ENCODE data around the gene ASPM. TPM values are rescaled to one million over a fixed set of nuclear protein-coding genes. Genes with fewer than 3 reads are reported as not detected.

Gene ASPM
- total RNA-seq, 1 donor from 2014 or later, result 8.9 TPM

DNA sequence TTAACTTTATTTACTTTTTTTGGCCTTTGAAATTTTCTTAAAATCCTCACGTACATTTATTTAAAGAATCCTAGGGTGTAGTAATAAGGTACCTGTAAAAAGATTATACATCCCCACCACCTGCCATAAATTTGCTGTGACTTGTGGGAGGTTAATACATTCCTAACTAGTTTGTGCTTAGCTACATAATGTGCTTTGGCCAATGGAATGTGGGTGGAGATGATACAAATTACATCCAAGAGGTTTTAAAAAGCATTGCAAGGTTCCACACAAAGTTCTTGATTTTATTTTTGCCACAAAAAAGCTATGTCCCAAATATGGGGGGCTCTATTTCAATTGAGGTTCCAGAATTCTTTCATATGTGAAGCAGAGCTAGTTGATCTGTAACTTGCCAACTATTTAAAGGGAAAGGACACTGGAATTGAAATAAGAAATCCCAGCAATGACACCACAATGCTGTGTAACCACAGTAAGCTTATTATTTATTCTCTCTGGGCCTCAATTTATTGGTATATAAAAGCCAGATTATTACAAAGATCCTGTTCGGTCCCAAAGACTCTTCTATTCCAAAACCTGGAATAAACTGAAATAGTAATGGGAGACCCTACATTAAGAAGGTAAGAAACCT lies 15.7 kb downstream of the ASPM start:
- H3K36me3 Mint-ChIP-seq (ENCODE audit: unreplicated experiment), result peaks cover 2% of the 10 kb centered on the region
- H3K27ac Mint-ChIP-seq (ENCODE audit: unreplicated experiment), result peak overlapping the region; percentile 68
- no peaks in the 10 kb centered on the region for H3K9me3 Mint-ChIP-seq (ENCODE audit: unreplicated experiment)
- H3K4me3 Mint-ChIP-seq (ENCODE audit: unreplicated experiment), result no peak overlapping the region
- no peak for TF ChIP-seq CTCF (IDR thresholded peaks at IDR 0.05)
- DNase-seq (ENCODE audit: extremely low spot score, unreplicated experiment), result no peak
- H3K4me1 Mint-ChIP-seq (ENCODE audit: unreplicated experiment), result peaks cover 32% of the 10 kb centered on the region
- H3K27me3 Mint-ChIP-seq (ENCODE audit: unreplicated experiment), result no peaks in the 10 kb centered on the region

DNA sequence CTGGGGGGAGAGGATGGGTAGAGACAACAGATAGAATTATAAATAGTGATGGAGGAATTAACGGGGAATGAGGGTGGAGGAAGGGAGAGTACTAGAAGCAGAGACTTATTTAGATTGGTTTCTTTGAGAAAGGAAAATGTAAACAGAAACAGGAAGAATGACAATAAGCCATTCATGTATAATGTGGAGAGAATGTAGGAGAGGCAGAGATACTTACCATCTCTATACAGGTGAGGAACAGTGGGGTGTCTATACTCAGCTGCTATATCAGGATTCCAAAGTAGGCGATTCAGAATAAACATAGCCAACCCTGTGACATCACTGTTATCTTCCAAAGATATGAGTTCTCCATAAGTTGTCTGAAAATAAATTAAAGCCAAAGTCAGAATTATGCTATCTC lies 16.8 kb downstream of the ASPM start:
- Mint-ChIP-seq H3K9me3 (ENCODE audit: unreplicated experiment) (no peaks in the 10 kb centered on the region), H3K36me3 (ENCODE audit: unreplicated experiment) (peaks cover 2% of the 10 kb centered on the region), H3K27me3 (ENCODE audit: unreplicated experiment) (no peaks in the 10 kb centered on the region), H3K4me3 (ENCODE audit: unreplicated experiment) (no peak overlapping the region), H3K27ac (ENCODE audit: unreplicated experiment) (no peak overlapping the region), H3K4me1 (ENCODE audit: unreplicated experiment) (peaks cover 26% of the 10 kb centered on the region)
- no peak for DNase-seq (ENCODE audit: extremely low spot score, unreplicated experiment)
- TF ChIP-seq CTCF (IDR thresholded peaks at IDR 0.05), result no peak

DNA sequence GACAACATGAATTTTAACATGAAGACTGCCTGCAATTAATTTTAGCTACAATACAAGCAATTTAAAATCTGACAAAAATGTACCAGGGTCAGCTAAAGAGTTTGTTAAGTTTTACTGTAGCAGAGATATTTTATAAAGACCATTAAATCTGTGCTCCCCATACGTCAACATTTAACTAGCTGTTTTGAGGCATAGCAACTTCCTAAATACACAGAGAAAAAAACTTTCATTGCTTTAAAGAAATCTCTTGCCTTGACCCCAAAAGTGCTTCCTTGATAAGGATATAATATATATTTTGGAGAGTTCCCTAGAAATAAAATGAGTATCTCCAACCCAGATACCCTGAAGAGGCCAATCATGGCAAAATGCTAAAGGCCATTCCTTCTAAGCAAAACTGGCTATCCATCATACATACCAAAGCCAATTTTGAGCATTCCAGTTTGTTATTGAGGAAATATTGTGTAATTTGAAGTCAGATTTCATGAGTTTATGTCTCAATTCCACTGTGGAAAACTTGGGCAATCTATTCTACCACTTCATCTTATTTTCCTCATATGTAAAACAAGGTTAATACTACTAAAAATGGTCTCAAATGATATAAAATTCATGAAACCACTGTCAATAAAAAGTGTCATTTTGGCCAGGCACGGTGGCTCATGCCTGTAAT lies 19.1 kb downstream of the ASPM start:
- H3K36me3 Mint-ChIP-seq (ENCODE audit: unreplicated experiment), result peaks cover 2% of the 10 kb centered on the region
- TF ChIP-seq CTCF (IDR thresholded peaks at IDR 0.05), result no peak

DNA sequence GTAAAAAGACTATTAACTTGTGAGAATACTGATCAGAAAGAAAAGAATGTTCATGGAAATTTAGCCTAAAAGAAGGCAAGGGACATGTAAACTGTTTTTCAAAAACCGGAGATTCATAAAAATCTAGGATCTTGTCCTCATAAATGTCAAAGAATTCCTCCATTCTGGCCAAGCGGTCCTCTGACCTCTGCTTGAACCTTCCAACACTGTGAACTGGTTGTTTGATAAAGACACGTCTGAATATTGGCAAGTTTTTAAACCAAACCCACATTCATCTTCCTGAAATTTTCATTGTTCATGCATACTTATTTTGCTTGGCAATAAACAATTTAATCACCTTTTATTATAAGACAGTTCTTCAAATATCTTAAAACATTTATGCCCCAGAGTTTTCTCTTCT lies 19.8 kb downstream of the ASPM start:
- Mint-ChIP-seq H3K4me3 (ENCODE audit: unreplicated experiment) (no peak overlapping the region), H3K27me3 (ENCODE audit: unreplicated experiment) (no peaks in the 10 kb centered on the region), H3K4me1 (ENCODE audit: unreplicated experiment) (peaks cover 23% of the 10 kb centered on the region), H3K27ac (ENCODE audit: unreplicated experiment) (peak overlapping the region; percentile 23), H3K9me3 (ENCODE audit: unreplicated experiment) (no peaks in the 10 kb centered on the region), H3K36me3 (ENCODE audit: unreplicated experiment) (peaks cover 2% of the 10 kb centered on the region)
- no peak for TF ChIP-seq CTCF (IDR thresholded peaks at IDR 0.05)
- DNase-seq (ENCODE audit: extremely low spot score, unreplicated experiment), result no peak

More for the DNA sequence above, 19.1 kb downstream of the ASPM start:
- H3K4me1 Mint-ChIP-seq (ENCODE audit: unreplicated experiment), result peaks cover 23% of the 10 kb centered on the region
- H3K9me3 Mint-ChIP-seq (ENCODE audit: unreplicated experiment), result no peaks in the 10 kb centered on the region
- no peak overlapping the region for H3K4me3 Mint-ChIP-seq (ENCODE audit: unreplicated experiment)
- H3K27ac Mint-ChIP-seq (ENCODE audit: unreplicated experiment), result no peak overlapping the region
- no peaks in the 10 kb centered on the region for H3K27me3 Mint-ChIP-seq (ENCODE audit: unreplicated experiment)
- no peak for DNase-seq (ENCODE audit: extremely low spot score, unreplicated experiment)

DNA sequence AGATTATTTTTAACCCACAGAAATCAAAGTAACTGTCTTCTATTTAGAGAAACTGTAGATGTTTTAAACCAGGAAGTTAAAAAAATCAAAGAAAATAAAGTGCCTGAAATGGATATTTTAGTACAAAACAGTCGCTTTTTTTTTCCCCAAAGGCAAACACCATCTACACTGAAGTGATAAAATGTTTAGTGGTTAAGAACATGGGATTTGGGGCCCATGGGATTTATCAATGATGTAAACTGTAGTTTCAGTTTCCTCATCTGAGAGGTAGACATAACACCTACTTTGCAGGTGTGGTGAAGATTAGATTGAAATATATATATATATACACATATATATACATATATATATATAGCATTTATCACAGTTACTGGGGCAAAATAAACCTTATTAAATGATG lies 22.1 kb downstream of the ASPM start:
- DNase-seq (ENCODE audit: extremely low spot score, unreplicated experiment), result no peak
- Mint-ChIP-seq H3K27me3 (ENCODE audit: unreplicated experiment) (no peaks in the 10 kb centered on the region), H3K4me1 (ENCODE audit: unreplicated experiment) (peaks cover 13% of the 10 kb centered on the region), H3K27ac (ENCODE audit: unreplicated experiment) (no peak overlapping the region), H3K4me3 (ENCODE audit: unreplicated experiment) (no peak overlapping the region), H3K36me3 (ENCODE audit: unreplicated experiment) (peaks cover 2% of the 10 kb centered on the region), H3K9me3 (ENCODE audit: unreplicated experiment) (no peaks in the 10 kb centered on the region)
- TF ChIP-seq CTCF (IDR thresholded peaks at IDR 0.05), result no peak

Measured in osteocyte (in vitro differentiated cells).